SK-MEL-5 (cell line): ENCODE measurements around the gene NEFH. TPM values are rescaled to one million over a fixed set of nuclear protein-coding genes. Genes with fewer than 3 reads are reported as not detected.
"Not testable (repeated sequence)": the region's sequence is repeated elsewhere in the genome, so short reads cannot be mapped to it uniquely, and the experiment has no call there.

Experiments used
- DNase-seq: peaks from one replicate; pipeline ENCODE4 v3.0.0-alpha.2; 2016; ENCODE audit warnings: low read depth, low spot score
- in situ Hi-C: cut with HindIII; loops from 2 replicates; pipeline ENCODE4 v1.10.0; 2016; ENCODE audit warnings: low sequenced_read_pairs, high pct_unique_total_duplicates, low pct_unique_long_range_greater_than_20kb
- total RNA-seq: library from RNA; depleted of rRNA; stranded (reverse); fragments of >200 nt; shearing (Covaris generic); gene quantifications from 2 replicates; pipeline ENCODE4 v1.2.3, GENCODE V29; 2014

Gene NEFH
- total RNA-seq, 1 experiment from 2014 or later, result 0.92 TPM

DNA sequence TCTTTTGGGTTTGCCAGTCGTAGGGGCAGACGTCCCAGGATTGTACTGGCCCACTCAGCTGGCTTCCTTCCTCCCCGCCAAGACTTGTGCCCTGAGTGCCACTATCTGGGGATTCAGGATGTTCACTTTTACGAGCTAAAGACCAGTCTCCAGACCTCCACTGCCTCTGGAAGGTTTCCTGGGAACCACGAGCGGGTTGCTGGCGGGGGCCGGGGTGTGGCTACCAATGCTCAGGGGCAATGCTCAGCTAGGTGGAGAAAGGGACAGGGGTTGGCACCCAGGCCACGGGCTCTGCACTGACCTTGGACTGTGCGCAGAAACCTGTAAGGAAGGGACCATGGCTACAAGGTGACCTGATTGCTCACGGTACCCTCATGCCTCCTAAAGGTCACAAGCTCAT, 2.2 kb downstream of the NEFH start:
- in situ Hi-C loops, result no loop called here
- DNase-seq, result no peak

DNA sequence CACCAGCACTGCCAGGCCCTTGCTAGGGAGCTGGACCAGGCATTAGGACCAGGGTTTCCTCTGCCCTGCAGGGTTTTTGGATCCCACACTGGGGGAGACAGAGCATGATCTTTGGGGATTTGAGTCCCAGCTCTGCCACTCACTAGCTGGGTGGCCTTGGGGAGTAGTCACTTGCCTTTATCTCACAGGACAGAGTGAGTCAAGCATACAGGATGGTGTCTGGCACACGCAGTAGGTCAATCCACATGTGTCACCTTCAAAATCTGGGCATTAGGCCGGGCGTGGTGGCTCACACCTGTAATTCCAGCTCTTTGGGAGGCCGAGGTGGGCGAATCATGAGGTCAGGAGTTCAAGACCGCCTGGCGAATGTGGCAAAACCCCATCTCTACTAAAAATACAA, 2.7 kb downstream of the NEFH start:
- in situ Hi-C loops, result no loop called here
- no peak for DNase-seq

DNA sequence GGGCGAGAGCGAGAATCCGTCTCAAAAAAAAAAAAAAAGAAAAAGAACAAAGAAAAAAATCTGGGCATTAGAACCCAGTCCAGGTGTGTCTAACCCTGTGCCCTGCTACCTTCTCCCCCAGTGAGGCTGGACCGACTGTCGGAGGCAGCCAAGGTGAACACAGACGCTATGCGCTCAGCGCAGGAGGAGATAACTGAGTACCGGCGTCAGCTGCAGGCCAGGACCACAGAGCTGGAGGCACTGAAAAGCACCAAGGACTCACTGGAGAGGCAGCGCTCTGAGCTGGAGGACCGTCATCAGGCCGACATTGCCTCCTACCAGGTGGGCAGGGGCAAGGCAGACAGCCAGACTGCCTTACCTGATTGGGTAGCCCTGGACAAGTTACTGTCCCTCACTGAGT, 3.2 kb downstream of the NEFH start:
- no peak for DNase-seq
- in situ Hi-C loops, result no loop called here

DNA sequence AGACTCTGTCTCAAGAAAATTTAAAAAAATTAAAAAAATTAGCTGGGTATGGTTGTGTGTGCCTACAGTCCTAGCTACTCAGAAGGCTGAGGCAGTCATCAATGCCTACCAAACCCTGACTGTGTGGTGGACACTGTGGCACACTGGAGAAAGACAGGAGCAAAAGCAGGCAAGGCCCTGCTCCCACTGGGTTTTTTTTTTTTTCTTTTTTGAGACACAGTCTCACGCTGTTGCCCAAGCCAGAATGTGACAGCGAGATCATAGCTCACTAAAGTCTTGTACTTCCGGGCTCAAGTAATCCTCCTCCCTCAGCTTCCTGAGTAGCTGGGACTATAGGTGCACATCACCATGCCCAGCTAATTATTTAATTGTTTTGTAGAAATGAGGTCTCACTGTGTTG, 4.6 kb downstream of the NEFH start:
- DNase-seq, result no peak
- in situ Hi-C loops, result no loop called here

DNA sequence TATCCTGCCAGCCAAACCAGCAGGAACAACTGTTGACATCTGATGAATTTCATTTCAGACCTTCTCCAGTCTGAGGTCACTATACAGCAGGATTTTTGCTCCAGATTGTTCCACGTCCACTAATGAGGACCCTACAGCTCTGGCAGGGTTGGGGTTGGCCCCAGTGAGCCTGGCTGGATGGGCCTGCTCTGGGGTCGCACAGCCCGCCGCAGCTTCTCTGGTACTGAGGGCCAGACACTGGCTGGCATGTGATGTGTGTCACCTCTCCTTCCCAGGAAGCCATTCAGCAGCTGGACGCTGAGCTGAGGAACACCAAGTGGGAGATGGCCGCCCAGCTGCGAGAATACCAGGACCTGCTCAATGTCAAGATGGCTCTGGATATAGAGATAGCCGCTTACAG, 5.4 kb downstream of the NEFH start:
- in situ Hi-C loops, result no loop called here
- DNase-seq, result no peak

DNA sequence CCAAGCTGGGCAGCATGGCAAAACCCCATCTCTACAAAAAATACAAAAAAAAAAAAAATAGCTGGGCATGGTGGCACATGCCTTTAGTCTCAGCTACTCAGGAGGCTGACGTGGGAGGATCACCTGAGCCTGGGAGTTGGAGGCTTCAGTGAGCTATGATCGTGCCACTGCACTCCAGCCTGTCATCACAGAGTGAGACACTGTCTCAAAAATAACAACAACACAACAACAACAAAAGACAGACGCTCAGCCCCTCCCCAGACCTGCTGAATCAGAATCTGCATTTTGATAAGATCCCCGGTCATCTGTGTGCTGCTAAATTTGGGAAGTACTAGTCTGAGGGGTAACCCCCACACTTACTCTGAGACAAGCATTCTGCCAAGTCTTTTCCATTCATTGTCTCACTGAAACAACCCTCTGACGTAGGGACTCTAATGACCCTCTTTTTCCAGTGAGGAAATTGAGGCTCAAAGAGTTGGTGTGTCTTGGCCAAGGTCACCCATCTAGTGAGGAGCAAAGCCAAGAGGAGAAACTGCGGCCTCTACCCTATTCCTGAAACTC, 7.5 kb downstream of the NEFH start:
- no peak for DNase-seq
- in situ Hi-C loops, result no loop called here

DNA sequence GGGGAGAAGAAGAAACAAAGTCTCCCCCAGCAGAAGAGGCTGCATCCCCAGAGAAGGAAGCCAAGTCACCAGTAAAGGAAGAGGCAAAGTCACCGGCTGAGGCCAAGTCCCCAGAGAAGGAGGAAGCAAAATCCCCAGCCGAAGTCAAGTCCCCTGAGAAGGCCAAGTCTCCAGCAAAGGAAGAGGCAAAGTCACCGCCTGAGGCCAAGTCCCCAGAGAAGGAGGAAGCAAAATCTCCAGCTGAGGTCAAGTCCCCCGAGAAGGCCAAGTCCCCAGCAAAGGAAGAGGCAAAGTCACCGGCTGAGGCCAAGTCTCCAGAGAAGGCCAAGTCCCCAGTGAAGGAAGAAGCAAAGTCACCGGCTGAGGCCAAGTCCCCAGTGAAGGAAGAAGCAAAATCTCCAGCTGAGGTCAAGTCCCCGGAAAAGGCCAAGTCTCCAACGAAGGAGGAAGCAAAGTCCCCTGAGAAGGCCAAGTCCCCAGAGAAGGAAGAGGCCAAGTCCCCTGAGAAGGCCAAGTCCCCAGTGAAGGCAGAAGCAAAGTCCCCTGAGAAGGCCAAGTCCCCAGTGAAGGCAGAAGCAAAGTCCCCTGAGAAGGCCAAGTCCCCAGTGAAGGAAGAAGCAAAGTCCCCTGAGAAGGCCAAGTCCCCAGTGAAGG, 9.2 kb downstream of the NEFH start:
- in situ Hi-C loops, DNase-seq: not testable (repeated sequence)

DNA sequence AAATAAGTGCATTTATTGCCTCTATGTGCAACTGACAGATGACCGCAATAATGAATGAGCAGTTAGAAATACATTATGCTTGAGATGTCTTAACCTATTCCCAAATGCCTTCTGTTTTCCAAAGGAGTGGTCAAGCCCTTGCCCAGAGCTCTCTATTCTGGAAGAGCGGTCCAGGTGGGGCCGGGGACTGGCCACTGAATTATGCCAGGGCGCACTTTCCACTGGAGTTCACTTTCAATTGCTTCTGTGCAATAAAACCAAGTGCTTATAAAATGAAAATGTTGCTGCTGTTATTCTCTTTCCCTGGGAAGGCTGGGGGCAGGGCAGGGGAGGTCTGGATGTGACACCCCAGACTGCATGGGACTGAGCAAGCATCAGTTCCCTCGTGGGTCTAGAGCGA, 11.0 kb downstream of the NEFH start:
- no peak for DNase-seq
- in situ Hi-C loops, result no loop called here

DNA sequence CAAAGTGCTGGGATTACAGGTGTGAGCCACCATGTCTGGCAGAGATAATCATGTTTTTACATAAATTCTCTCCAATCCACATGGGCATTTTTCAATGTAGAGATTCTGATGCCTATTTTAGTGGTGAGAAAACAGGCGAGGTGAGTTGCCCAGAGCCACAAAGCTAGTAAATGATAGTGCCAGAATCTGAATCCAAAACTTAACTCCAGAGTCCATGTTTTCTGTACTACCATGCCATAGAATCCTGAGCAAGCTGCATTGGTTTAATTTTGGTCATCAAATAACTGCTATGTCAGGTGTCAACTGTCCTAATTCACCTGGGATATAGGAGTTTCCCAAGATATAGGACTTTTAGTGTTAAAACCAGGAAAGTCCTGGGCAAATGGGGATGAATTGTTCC, 13.6 kb downstream of the NEFH start:
- DNase-seq, result no peak
- in situ Hi-C loops, result no loop called here

DNA sequence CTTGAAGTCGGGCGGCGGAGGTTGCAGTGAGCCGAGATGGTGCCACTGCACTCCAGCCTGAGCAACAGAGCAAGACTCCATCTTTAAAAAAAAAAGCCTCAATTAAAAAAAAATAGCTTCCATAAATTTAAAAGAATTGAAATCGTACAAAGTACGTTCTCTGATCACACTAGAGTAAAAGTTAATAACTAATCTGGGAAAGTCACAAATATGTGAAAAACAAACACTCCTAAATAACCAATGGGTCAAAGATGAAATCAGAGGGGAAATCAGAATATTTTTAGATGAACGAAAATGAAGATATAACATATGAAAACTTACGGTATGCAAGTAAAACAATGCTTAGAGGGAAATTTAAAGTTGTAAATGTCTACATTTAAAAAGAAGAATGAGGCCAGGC, 19.8 kb downstream of the NEFH start:
- in situ Hi-C loops, result no loop called here
- DNase-seq, result no peak

DNA sequence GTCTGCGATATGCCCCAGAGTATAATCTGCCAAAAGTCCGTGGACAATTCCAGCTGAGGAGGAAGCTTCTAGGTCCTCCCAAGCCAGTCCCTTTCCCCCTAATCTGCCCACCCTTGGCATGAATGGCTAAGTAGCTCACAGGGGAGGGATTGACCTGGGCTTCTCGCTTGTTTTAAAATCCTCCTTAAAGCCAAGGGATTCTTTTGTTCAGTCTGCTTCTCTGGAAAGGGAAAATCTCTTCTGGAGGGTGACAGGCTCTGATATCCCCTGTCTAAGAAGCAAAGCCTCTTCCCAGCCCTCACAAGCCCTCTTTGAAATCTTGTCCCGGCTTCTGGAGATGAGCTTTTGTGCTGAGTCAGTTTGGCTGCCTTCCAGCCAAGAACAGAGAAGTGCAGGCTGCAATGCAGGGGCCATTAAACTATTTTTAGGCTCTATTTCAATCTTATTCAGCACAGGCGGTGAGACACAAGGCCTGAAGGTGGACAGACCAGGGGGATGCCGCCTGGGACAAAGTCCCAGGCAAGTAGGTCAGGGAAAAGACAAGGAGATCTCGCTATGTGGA, 23.9 kb downstream of the NEFH start:
- in situ Hi-C loops, result no loop called here
- DNase-seq, result peak; percentile 29

DNA sequence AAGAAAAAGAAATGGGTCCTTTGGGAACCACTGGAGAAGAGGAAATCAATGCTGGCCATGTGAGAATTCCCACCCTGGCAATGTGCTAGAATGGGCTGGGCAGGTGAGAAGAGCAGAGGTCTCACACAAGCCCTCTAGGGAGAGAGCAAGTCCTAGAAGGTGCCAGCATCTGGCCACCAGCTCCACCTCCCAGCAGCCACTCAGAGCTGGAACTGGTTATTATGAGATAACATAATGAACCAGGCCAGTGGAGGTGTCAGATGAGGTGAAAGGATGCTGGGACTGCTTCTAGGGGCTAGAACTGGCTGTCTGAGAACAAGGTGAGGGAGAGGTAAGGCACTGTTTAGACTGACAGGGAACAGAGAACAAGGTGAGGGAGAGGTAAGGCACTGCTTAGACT, 29.3 kb downstream of the NEFH start:
- in situ Hi-C loops, result no loop called here
- DNase-seq, result no peak

DNA sequence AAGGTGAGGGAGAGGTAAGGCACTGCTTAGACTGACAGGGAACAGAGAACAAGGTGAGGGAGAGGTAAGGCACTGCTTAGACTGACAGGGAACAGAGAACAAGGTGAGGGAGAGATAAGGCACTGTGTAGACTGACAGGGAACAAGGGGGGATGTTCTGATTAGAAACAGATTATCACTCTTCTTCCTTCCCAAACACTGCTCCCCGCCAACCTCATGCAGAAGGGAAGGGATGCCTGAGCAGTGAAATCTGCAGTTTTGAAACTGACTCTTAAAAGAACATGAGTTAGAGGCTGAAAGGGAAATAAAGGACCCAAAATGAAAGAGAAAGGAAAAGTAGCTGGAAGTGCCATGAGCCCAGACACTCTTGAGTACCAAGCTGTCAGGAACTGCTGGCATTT, 29.8 kb downstream of the NEFH start:
- DNase-seq, result no peak
- in situ Hi-C loops, result no loop called here

DNA sequence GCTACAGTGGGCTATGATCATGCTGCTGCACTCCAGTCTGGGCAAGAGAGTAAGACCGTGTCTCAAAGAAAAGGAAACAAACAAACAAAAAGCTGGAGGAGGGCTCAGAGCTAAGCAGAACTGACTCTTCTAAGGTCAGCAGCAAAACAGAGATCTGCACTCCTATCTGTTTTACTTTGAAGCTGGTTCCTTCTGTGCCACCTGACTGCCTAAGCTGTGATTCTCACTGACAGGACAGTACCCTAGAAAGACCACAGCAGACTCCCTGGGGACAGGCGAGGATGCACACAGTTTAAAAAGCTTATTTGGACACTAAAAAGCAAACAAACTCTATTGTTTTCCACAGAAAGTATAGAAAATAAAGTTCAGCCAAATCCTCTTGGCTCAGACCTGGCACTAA, 30.5 kb downstream of the NEFH start:
- in situ Hi-C loops, result no loop called here
- no peak for DNase-seq

DNA sequence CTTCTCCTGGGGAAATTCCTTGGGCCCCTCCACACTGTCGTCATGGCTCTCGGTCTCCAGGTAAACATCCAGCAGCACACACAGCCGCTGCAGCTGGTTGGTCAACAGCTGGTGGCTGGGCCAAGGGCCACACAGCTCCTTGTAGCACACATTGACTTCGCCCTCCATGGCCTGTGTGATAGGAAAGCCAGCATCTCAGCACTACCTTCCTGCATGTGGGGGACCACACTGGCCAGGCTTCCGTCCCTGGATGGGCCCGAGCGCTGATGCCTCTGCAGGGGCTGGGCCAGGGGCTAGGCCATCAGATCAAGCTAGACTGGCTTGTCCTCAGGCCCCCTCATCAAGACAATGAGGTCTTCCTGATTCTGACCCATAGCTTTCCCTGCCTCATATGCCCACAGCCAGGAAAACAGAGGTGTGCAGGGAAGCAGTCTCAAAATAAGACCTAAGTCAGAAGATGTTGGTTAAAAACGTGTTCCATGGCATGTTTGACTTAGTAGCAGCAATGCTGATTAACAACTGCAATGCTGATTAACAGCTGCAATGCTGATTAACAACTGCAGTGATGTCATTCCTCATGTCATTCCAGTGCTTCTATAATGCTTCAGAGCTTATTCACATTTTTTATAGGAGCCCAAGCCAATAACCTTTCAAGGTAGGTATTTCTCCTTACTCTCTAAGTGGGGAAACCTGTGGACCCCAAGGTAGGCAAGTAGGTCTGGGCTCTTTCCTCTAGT, 31.3 kb downstream of the NEFH start:
- no peak for DNase-seq
- in situ Hi-C loops, result no loop called here

DNA sequence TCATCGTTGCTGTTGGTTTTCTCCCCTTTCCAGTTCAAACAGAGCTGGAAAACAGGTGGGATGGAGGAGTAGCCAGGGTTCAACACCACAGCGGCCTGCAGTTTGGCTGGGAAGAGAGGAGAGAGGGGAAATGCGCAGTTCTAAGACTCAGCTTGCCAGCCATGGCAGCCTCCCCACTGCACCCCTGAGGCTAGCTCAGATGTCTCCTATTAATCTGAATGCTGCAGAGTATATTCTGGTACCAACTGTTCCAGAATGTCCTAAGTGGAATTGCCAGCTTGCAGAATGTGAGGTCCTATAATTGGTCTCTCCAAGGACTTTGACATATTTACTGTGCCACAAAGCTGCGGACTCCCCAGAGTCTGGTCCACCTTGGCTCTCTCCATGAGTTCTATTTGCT, 32.0 kb downstream of the NEFH start:
- in situ Hi-C loops, result no loop called here
- no peak for DNase-seq

DNA sequence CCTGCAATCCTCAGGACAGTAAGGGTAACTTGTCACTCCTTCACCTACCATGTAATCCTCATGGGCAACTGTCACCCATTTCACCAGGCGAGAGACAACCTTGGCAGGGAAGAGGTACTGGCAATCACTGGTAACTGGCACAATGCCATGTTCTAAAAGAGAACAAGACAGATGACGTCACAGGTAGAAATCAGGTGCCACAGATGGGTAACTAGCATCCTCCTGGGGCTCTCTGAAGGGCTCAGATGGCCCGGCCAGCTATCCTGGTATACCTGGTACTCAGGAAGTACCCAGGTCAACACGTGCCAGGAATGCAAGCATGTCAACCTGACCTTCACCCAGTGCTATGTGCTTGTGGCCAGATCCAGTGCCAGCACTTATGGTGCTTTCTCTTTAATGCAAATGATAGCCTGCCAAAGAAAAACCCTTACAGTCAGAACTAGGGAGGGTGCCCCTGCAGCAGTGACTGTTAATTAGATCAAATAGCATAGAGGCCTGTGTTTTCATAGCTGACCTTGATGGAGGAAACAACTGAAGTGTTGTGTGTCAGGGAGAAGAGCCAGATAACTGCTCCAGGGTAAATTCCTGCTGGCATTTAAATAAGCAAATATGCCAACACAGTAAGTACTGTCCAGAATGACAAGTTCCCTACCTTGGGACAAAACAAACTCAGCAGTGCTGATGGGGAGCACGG, 37.3 kb downstream of the NEFH start:
- DNase-seq, result peak; percentile 74
- in situ Hi-C loops, result no loop called here

DNA sequence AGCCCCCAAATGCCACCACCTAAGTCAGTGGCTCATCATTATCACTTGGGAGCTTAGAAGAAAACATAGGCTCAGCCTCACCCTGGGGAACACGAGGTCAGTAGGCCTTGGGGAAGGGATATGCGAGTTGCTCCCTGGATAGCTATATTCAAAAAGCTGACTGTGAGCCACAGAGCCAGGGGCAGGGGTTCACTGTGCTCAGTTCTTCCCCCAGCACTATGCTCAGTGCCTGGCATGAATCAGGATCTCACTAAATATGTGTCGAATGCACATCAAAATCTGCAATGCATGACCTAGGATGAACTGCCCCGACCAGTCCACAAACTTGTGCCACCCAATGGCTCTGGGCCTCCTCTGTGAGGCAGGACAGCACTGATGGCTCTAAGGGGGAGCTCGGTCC, 38.4 kb downstream of the NEFH start:
- DNase-seq, result no peak
- in situ Hi-C loops, result no loop called here
